Kidney epithelial cell (primary cell): ENCODE data around the gene ARHGAP45. TPM values are rescaled to one million over a fixed set of nuclear protein-coding genes. Genes with fewer than 3 reads are reported as not detected.
A peak's percentile ranks its signal among the peaks of the same experiment; 100 is the strongest.

Source experiments
- DNase-seq: peaks from one replicate; pipeline ENCODE4 v3.0.0-alpha.2; 2010; ENCODE audit warnings: low read depth
- H3K27me3 ChIP-seq: 2 replicates; pipeline ENCODE4 v1.6.0; 2011; ENCODE audit warnings: low read length; ENCODE audit not compliant: control insufficient read depth, insufficient read depth
- H3K36me3 ChIP-seq: 2 replicates; pipeline ENCODE4 v1.5.1; 2011; ENCODE audit warnings: low read length; ENCODE audit not compliant: control insufficient read depth, insufficient read depth
- H3K4me3 ChIP-seq: 2 replicates; pipeline ENCODE4 v1.5.1; 2011; ENCODE audit warnings: low read depth, mild to moderate bottlenecking, control low read depth, low read length
- CTCF ChIP-seq: IDR thresholded peaks from 2 replicates; pipeline ENCODE4 v1.5.1; 2011; ENCODE audit warnings: mild to moderate bottlenecking, moderate library complexity, low read length, control low read depth, inconsistent platforms; ENCODE audit not compliant: insufficient read depth, poor library complexity, severe bottlenecking
- total RNA-seq: library from RNA; depleted of rRNA; stranded (reverse); fragments of >200 nt; gene quantifications from 2 replicates; pipeline ENCODE4 v1.2.3, GENCODE V29; 2015

ARHGAP45 gene
- total RNA-seq, 1 donor from 2014 or later = 4.2 TPM

GRCh38 chr19:1063909-1064660 is 2.9 kb upstream of the ARHGAP45 start:
- TF ChIP-seq CTCF = no peak

GRCh38 chr19:1064661-1065605 is 2.0 kb upstream of the ARHGAP45 start:
- no peak overlapping the region for H3K4me3 ChIP-seq
- peak; percentile 58 for TF ChIP-seq CTCF
- peaks cover 36% of the 10 kb centered on the region for H3K27me3 ChIP-seq
- no peaks in the 10 kb centered on the region for H3K36me3 ChIP-seq
- no peak for DNase-seq

More at GRCh38 chr19:1063909-1064660, 2.9 kb upstream of the ARHGAP45 start:
- DNase-seq = no peak
- Histone ChIP-seq H3K36me3 (no peaks in the 10 kb centered on the region), H3K27me3 (peaks cover 29% of the 10 kb centered on the region), H3K4me3 (no peak overlapping the region)

- no peak for TF ChIP-seq CTCF
- DNase-seq = peak; percentile 16
- H3K4me3 ChIP-seq = no peak overlapping the region
Observed at GRCh38 chr19:1065606-1066109, 1.3 kb upstream of the ARHGAP45 start.

GRCh38 chr19:1066251-1066747 is 668 bp upstream of the ARHGAP45 start:
- no peak overlapping the region for H3K4me3 ChIP-seq
- H3K36me3 ChIP-seq = no peaks in the 10 kb centered on the region
- H3K27me3 ChIP-seq = peaks cover 43% of the 10 kb centered on the region
- TF ChIP-seq CTCF = no peak
- no peak for DNase-seq

More at GRCh38 chr19:1065606-1066109, 1.3 kb upstream of the ARHGAP45 start:
- no peaks in the 10 kb centered on the region for H3K36me3 ChIP-seq
- peaks cover 38% of the 10 kb centered on the region for H3K27me3 ChIP-seq

GRCh38 chr19:1067341-1067957 is 482 bp downstream of the ARHGAP45 start:
- peaks cover 47% of the 10 kb centered on the region for H3K27me3 ChIP-seq
- DNase-seq = no peak
- H3K4me3 ChIP-seq = peak overlapping the region; percentile 18
- H3K36me3 ChIP-seq = no peaks in the 10 kb centered on the region
- no peak for TF ChIP-seq CTCF
